ENCODE results near the gene P4HB. TPM values are rescaled to one million over a fixed set of nuclear protein-coding genes. Genes with fewer than 3 reads are reported as not detected.

Gene P4HB
- polyA plus RNA-seq, 1 of the 3 experiments (the other 2 are of a cell fraction): 165 TPM

DNA sequence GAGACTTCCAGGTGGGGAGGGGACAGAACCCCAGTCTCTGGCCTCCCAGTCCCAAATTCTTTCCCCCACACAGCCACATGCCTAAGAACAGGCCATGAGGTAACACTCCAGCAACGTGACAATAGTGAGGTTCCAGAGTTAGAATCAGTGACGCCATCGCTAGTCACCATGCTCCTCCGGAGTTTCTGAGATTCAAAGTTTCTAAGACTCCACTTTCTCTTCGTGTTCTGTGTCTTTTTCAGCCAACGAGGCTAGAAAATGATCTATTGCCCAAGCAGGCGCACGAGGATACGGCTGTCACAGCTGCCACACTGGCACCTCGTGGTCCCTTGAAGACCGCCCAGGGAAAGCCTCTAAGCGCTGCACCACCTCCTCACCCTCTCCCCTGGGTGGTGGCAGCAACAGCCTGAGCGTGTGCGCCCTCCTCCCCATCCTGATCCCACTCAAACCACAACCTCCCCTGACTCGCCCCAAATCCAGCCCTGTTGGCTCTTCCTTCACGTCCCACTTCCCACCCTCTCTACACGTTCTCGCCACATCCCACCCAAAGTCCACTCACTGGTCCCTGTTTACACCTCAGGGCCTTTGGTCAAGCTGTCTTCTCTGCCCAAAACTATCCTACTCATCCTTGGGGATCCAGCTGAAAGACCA is 28.3 kb downstream of the P4HB start:
- Histone ChIP-seq H4K20me1 (ENCODE audit: insufficient read depth) (peaks cover 21% of the 10 kb centered on the region; the same call in 1 of the 2 replicates), H3K9me2 (no peaks in the 10 kb centered on the region), H3K4me3 (ENCODE audit: low read depth in 2 of 2, low read length in 1 of 2) (peak overlapping the region; percentile 77 to 97), H3K9me3 (no peaks in the 10 kb centered on the region), H2AFZ (ENCODE audit: low read depth) (peak overlapping the region; percentile 80; the same call in 1 of the 2 replicates), H3K27ac (ENCODE audit: low read depth in 2 of 2, low read length in 1 of 2) (peak overlapping the region; percentile 53 to 71; a peak in 3 of 4 replicates), H3K9ac (peak overlapping the region; percentile 91), H3K36me3 (replicated peaks in 1 of 2; ENCODE audit: control insufficient read depth in 1 of 2, insufficient read depth in 2 of 2, low read length in 1 of 2) (no peaks in the 10 kb centered on the region), H3K4me2 (peak overlapping the region; percentile 100), H3F3A (replicated peaks; ENCODE audit: insufficient read depth) (peaks cover 16% of the 10 kb centered on the region), H3K27me3 (ENCODE audit: insufficient read depth) (no peaks in the 10 kb centered on the region), H3K4me1 (ENCODE audit: control insufficient read depth in 1 of 2, insufficient read depth in 2 of 2, low read depth in 1 of 2, low read length in 1 of 2) (peaks cover 0 to 27% of the 10 kb centered on the region in 2 experiments; a peak in 3 of 4 replicates), H3K79me2 (ENCODE audit: insufficient read depth) (peaks cover 59% of the 10 kb centered on the region)
- no peak for DNase-seq
- ChIA-PET POLR2A (interaction anchor here (0.9 to 2.0 kb wide), 3 partner anchors 40 to 165 kb away, joined by 3 to 9 read pairs (median 5); partner anchors contain the start of genes ARHGDIA, CCDC137 and OXLD1), CTCF (interaction anchor here (1.3 to 2.5 kb wide), 5 partner anchors 11 to 38 kb away, joined by 3 to 11 read pairs (median 4); no protein-coding TSS in a partner anchor)
- WGBS (ENCODE audit: low lambda C conversion rate): 33% methylated on average over 18 of the region's 18 CpGs
- TF ChIP-seq IRF3 (IDR thresholded peaks at IDR 0.05; ENCODE audit: low read depth, low read length) (no peak), MXI1 (IDR thresholded peaks at IDR 0.05; ENCODE audit: low read depth, low read length) (peak; percentile 75)

GRCh38 chr17:81831563-81831956 is 28.8 kb downstream of the P4HB start:
- H3K9me2 ChIP-seq: no peaks in the 10 kb centered on the region
- peaks cover 16% of the 10 kb centered on the region for H3F3A ChIP-seq (replicated peaks; ENCODE audit: insufficient read depth)
- H3K79me2 ChIP-seq (ENCODE audit: insufficient read depth): peaks cover 63% of the 10 kb centered on the region
- no peak for DNase-seq
- no peak overlapping the region for H3K27ac ChIP-seq (ENCODE audit: low read depth in 2 of 2, low read length in 1 of 2)
- peaks cover 21% of the 10 kb centered on the region; the same call in 1 of the 2 replicates for H4K20me1 ChIP-seq (ENCODE audit: insufficient read depth)
- POLR2A ChIA-PET: no interaction called here
- H3K9me3 ChIP-seq: no peaks in the 10 kb centered on the region
- 93% methylated on average over 7 of the region's 7 CpGs for WGBS (ENCODE audit: low lambda C conversion rate)
- H3K27me3 ChIP-seq (ENCODE audit: insufficient read depth): no peaks in the 10 kb centered on the region
- H3K36me3 ChIP-seq (replicated peaks in 1 of 2; ENCODE audit: control insufficient read depth in 1 of 2, insufficient read depth in 2 of 2, low read length in 1 of 2): no peaks in the 10 kb centered on the region
- peak overlapping the region; percentile 77 to 97; a peak in 3 of 4 replicates for H3K4me3 ChIP-seq (ENCODE audit: low read depth in 2 of 2, low read length in 1 of 2)
- no peak overlapping the region for H2AFZ ChIP-seq (ENCODE audit: low read depth)
- peak overlapping the region; percentile 91; the same call in 1 of the 2 replicates for H3K9ac ChIP-seq
- H3K4me2 ChIP-seq: peak overlapping the region; percentile 100
- CTCF ChIA-PET: interaction anchor here (1.3 to 2.5 kb wide), 3 partner anchors 26 to 97 kb away, joined by 3 to 10 read pairs (median 4); no protein-coding TSS in a partner anchor
- H3K4me1 ChIP-seq (ENCODE audit: control insufficient read depth in 1 of 2, insufficient read depth in 2 of 2, low read depth in 1 of 2, low read length in 1 of 2): peaks cover 0 to 27% of the 10 kb centered on the region in 2 experiments; a peak in 3 of 4 replicates
- TF ChIP-seq GABPA (IDR thresholded peaks at IDR 0.05; ENCODE audit: low read depth) (no peak), RXRA (IDR thresholded peaks at IDR 0.05; ENCODE audit: borderline replicate concordance, low read depth) (no peak), FOXM1 (IDR thresholded peaks at IDR 0.05; ENCODE audit: low read depth) (no peak), ZBTB33 (IDR thresholded peaks at IDR 0.05; ENCODE audit: borderline replicate concordance, low read depth) (no peak), IRF3 (IDR thresholded peaks at IDR 0.05; ENCODE audit: low read depth, low read length) (no peak), RFX5 (IDR thresholded peaks at IDR 0.05; ENCODE audit: low read length) (no peak), NFIC (IDR thresholded peaks at IDR 0.05; ENCODE audit: borderline replicate concordance) (no peak), SIN3A (IDR thresholded peaks at IDR 0.05; ENCODE audit: borderline replicate concordance, low read depth, low read length) (no peak), FOXJ3 (CRISPR knock-in tag; IDR thresholded peaks at IDR 0.05) (no peak), TEAD4 (IDR thresholded peaks at IDR 0.05; ENCODE audit: borderline replicate concordance, insufficient read depth) (no peak), FOSL2 (IDR thresholded peaks at IDR 0.05; ENCODE audit: borderline replicate concordance, low read depth) (no peak), MXI1 (IDR thresholded peaks at IDR 0.05; ENCODE audit: low read depth, low read length) (no peak), JUND (IDR thresholded peaks at IDR 0.05) (no peak), MEF2A (IDR thresholded peaks at IDR 0.05; ENCODE audit: borderline replicate concordance, low read depth) (no peak)
- TF ChIP-seq, protein P1, sequence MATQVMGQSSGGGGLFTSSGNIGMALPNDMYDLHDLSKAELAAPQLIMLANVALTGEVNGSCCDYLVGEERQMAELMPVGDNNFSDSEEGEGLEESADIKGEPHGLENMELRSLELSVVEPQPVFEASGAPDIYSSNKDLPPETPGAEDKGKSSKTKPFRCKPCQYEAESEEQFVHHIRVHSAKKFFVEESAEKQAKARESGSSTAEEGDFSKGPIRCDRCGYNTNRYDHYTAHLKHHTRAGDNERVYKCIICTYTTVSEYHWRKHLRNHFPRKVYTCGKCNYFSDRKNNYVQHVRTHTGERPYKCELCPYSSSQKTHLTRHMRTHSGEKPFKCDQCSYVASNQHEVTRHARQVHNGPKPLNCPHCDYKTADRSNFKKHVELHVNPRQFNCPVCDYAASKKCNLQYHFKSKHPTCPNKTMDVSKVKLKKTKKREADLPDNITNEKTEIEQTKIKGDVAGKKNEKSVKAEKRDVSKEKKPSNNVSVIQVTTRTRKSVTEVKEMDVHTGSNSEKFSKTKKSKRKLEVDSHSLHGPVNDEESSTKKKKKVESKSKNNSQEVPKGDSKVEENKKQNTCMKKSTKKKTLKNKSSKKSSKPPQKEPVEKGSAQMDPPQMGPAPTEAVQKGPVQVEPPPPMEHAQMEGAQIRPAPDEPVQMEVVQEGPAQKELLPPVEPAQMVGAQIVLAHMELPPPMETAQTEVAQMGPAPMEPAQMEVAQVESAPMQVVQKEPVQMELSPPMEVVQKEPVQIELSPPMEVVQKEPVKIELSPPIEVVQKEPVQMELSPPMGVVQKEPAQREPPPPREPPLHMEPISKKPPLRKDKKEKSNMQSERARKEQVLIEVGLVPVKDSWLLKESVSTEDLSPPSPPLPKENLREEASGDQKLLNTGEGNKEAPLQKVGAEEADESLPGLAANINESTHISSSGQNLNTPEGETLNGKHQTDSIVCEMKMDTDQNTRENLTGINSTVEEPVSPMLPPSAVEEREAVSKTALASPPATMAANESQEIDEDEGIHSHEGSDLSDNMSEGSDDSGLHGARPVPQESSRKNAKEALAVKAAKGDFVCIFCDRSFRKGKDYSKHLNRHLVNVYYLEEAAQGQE (IDR thresholded peaks at IDR 0.05; ENCODE audit: low read depth, low read length): no peak
- TF ChIP-seq, protein P2, sequence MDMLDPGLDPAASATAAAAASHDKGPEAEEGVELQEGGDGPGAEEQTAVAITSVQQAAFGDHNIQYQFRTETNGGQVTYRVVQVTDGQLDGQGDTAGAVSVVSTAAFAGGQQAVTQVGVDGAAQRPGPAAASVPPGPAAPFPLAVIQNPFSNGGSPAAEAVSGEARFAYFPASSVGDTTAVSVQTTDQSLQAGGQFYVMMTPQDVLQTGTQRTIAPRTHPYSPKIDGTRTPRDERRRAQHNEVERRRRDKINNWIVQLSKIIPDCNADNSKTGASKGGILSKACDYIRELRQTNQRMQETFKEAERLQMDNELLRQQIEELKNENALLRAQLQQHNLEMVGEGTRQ (IDR thresholded peaks at IDR 0.05; ENCODE audit: borderline replicate concordance, low read depth, low read length): no peak

All from SK-N-SH (cell line).